Epithelial cell of proximal tubule (primary cell): Measurements from ENCODE around the gene TVP23C. TPM values are rescaled to one million over a fixed set of nuclear protein-coding genes. Genes with fewer than 3 reads are reported as not detected.

Source experiments
- DNase-seq: peaks from one replicate; pipeline ENCODE4 v3.0.0-alpha.2; 2011; ENCODE audit warnings: low read depth
- H3K4me3 ChIP-seq: 2 replicates; pipeline ENCODE4 v1.5.1; 2011; ENCODE audit warnings: low read depth, mild to moderate bottlenecking, low read length
- CTCF ChIP-seq: conservative IDR thresholded peaks from 2 replicates; pipeline ENCODE4 v1.5.1; 2012; ENCODE audit warnings: low read depth, mild to moderate bottlenecking, low read length
- total RNA-seq: library from RNA; depleted of rRNA; stranded (reverse); fragments of >200 nt; gene quantifications from 2 replicates; pipeline ENCODE4 v1.2.3, GENCODE V29; 2015

Gene TVP23C
- total RNA-seq, 1 donor from 2014 or later = 3.3 TPM

GRCh38 chr17:15456972-15457722 lies 106.1 kb downstream of the TVP23C start:
- peak; percentile 25 for TF ChIP-seq CTCF
- no peak overlapping the region for H3K4me3 ChIP-seq
- DNase-seq = no peak

GRCh38 chr17:15456496-15456895 lies 106.8 kb downstream of the TVP23C start:
- no peak for TF ChIP-seq CTCF
- no peak overlapping the region for H3K4me3 ChIP-seq
- no peak for DNase-seq

GRCh38 chr17:15454346-15454745 lies 108.9 kb downstream of the TVP23C start:
- H3K4me3 ChIP-seq = no peak overlapping the region
- no peak for DNase-seq
- TF ChIP-seq CTCF = no peak

- no peak overlapping the region for H3K4me3 ChIP-seq
- no peak for DNase-seq
- no peak for TF ChIP-seq CTCF
These were observed 109.5 kb downstream of the TVP23C start for GRCh38 chr17:15453782-15454181.

- no peak for DNase-seq
- no peak for TF ChIP-seq CTCF
- H3K4me3 ChIP-seq = no peak overlapping the region
These were observed 110.0 kb downstream of the TVP23C start for GRCh38 chr17:15453246-15453645.

- no peak overlapping the region for H3K4me3 ChIP-seq
- TF ChIP-seq CTCF = no peak
- no peak for DNase-seq
These were observed 110.5 kb downstream of the TVP23C start for GRCh38 chr17:15452746-15453145.

Other genes with a start within 250 kb of the TVP23C start
- not detected in 2 replicates for gene TEKT3, start 221.9 kb downstream of the TVP23C start, total RNA-seq
- gene CDRT4, start 95.9 kb downstream of the TVP23C start, total RNA-seq = 0.29 and 6.7 TPM in 2 replicates
- gene FBXW10B, start 56.2 kb upstream of the TVP23C start, total RNA-seq = 1.2 TPM in 1 of 2 replicates, not detected in the other
- 25.0 and 36.5 TPM in 2 replicates for gene TRIM16, start 120.8 kb upstream of the TVP23C start, total RNA-seq
- gene ZNF286A, start 136.3 kb upstream of the TVP23C start, total RNA-seq = 35.7 and 52.4 TPM in 2 replicates
- gene TBC1D26, start 168.8 kb upstream of the TVP23C start, total RNA-seq = under 0.01 TPM in 1 of 2 replicates, not detected in the other